Type B pancreatic cell (in vitro differentiated cells): ENCODE measurements around the gene ZP1. TPM values are rescaled to one million over a fixed set of nuclear protein-coding genes. Genes with fewer than 3 reads are reported as not detected.

Experiments
- DNase-seq: peaks from one replicate; pipeline ENCODE4 v3.0.0; 2021; ENCODE audit warnings: mixed read lengths; ENCODE audit not compliant: unreplicated experiment; ENCODE audit errors: extremely low spot score
- H3K27ac Mint-ChIP-seq: 2 replicates; pipeline ENCODE4 v1.8.0; 2021; ENCODE audit warnings: mild to moderate bottlenecking, mixed read lengths
- H3K27me3 Mint-ChIP-seq: 2 replicates; pipeline ENCODE4 v1.8.0; 2021; ENCODE audit warnings: mixed read lengths
- H3K36me3 Mint-ChIP-seq: 2 replicates; pipeline ENCODE4 v1.8.0; 2021; ENCODE audit warnings: mixed read lengths
- H3K4me1 Mint-ChIP-seq: one replicate; pipeline ENCODE4 v1.8.0; 2021; ENCODE audit warnings: mixed read lengths; ENCODE audit not compliant: unreplicated experiment
- H3K4me3 Mint-ChIP-seq: 2 replicates; pipeline ENCODE4 v1.8.0; 2021; ENCODE audit warnings: mild to moderate bottlenecking, mixed read lengths
- H3K9me3 Mint-ChIP-seq: 2 replicates; pipeline ENCODE4 v1.8.0; 2021; ENCODE audit warnings: mixed read lengths
- CTCF ChIP-seq: fragments of 200-600 bp; sonication (generic); conservative IDR thresholded peaks from 2 replicates; pipeline ENCODE4 v1.5.0; 2021; ENCODE audit warnings: antibody characterized with exemption, mild to moderate bottlenecking
- total RNA-seq: library from RNA; stranded (reverse); gene quantifications from 2 replicates; pipeline ENCODE4 v1.2.1, GENCODE V29; 2021; ENCODE audit warnings: low replicate concordance

The ZP1 gene
- total RNA-seq, 1 donor from 2014 or later = not detected

DNA sequence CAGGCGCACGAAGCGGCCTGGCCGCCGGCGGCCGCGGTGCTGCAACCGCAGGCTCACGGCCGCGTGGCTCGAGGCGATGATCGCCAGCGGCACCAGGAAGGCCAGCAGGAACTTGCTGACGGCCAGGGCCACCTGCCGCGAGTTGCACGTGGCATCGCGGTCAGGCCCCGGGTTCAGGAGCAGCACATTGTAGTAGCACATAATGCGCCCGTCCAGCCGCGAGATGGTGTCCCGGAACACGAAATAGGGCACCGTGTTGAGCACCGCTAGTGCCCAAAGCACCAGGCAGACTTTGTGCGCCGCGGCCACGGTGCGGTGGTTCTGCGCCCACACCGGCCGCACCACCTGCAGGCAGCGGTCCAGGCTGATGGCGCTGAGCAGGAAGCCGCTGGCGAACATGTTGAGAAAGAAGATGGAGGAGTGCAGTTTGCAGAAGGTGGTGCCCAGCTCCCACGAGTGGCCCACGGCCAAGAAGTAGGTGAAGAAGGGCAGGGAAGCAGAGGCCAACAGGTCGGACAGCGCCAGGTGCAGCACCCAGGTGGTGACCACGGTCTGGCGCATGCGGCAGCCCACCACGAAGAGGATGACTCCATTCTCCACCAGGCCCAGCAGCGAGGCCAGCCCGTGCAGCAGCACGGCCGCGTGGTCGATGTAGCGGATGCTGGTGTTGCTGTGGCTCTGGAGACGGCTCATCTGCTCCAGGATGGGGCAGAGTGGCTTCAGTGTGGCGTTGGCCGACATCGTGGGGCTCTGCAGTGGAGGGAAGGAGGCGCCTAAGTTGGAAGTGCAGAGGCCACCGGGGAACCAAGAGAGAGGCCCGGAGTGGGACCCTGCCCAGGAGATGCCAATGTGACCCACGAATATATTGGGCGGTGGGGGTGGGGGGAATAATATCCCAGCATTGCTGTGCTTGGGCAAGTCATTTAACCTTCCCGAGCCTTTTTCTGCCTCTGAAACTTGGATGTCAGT is 14.1 kb upstream of the ZP1 start:
- Mint-ChIP-seq H3K9me3 (no peaks in the 10 kb centered on the region), H3K4me1 (peaks cover 16% of the 10 kb centered on the region), H3K36me3 (peaks cover 11% of the 10 kb centered on the region), H3K27me3 (peaks cover 3% of the 10 kb centered on the region), H3K27ac (no peak overlapping the region), H3K4me3 (no peak overlapping the region)
- DNase-seq = no peak
- TF ChIP-seq CTCF = no peak

- no peak overlapping the region for H3K27ac Mint-ChIP-seq
- peaks cover 23% of the 10 kb centered on the region for H3K4me1 Mint-ChIP-seq
- H3K9me3 Mint-ChIP-seq = no peaks in the 10 kb centered on the region
- peaks cover 3% of the 10 kb centered on the region for H3K27me3 Mint-ChIP-seq
- no peak overlapping the region for H3K4me3 Mint-ChIP-seq
- peaks cover 11% of the 10 kb centered on the region for H3K36me3 Mint-ChIP-seq
- TF ChIP-seq CTCF = no peak
- DNase-seq = no peak
These were observed 13.0 kb upstream of the ZP1 start for GRCh38 chr11:60854140-60854846.

GRCh38 chr11:60854847-60855725 is 12.3 kb upstream of the ZP1 start:
- no peak for TF ChIP-seq CTCF
- no peak for DNase-seq
- H3K27ac Mint-ChIP-seq = peak overlapping the region; percentile 70
- peak overlapping the region; percentile 77 for H3K4me3 Mint-ChIP-seq
- no peaks in the 10 kb centered on the region for H3K9me3 Mint-ChIP-seq
- peaks cover 25% of the 10 kb centered on the region for H3K4me1 Mint-ChIP-seq
- peaks cover 3% of the 10 kb centered on the region for H3K27me3 Mint-ChIP-seq
- H3K36me3 Mint-ChIP-seq = peaks cover 11% of the 10 kb centered on the region

DNA sequence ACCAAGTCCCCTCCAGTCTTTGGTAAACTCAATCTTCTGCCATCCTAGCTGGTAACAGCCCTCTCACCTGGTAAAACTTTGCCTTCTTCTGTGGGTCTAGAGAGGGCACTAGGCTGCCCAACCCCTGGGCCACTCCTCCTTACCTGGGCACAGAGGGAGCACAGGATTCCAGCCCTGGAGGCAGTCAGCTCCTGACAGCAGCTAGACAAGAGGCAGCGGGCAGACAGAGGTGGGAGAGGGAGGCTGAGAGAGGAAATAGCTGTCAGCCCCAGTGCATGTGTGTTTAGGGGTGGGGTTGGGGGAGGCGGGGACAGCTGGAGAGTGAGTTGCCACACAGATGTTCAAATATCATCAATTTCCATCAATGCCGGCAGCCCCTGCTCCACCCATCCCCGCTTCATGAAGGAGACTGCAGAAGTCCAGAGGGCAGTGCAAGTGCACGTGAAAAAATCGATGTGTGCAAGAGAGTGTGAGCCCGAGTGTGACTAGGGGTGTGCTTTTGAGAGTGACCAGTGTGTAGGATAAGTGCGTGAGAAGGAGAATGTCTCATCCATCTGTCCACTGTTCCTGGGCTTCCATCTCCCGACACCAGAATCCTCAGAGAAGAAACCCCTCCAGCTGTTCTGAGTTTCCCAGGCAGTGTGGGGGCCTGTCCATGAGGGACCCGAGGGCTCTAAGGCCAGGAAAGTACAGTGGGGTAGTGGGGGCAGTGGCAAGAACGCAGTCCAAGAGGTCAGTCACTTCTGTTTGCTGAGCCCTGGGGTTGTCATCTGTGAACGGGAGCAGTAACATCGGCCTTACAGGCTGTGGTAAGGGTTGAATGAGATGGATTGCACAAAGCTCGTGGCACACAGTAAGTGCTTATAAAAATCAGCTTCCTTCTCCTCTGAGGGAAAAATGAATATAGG is 11.4 kb upstream of the ZP1 start, which contains the start of gene PTGDR2:
TSS of gene PTGDR2 (minus strand) at position 225 of the 908 bp plus-strand sequence. CDS start 2,228 bp downstream, outside the sequence.
- no peak for DNase-seq
- H3K36me3 Mint-ChIP-seq = peaks cover 7% of the 10 kb centered on the region
- H3K27ac Mint-ChIP-seq = peak within 1 kb of the TSS; percentile 70
- H3K4me3 Mint-ChIP-seq = peak within 1 kb of the TSS; percentile 77
- H3K4me1 Mint-ChIP-seq = peaks cover 25% of the 10 kb centered on the region
- TF ChIP-seq CTCF = no peak
- H3K9me3 Mint-ChIP-seq = no peaks in the 10 kb centered on the region
- peaks cover 3% of the 10 kb centered on the region for H3K27me3 Mint-ChIP-seq
